Spleen (tissue), 7 donors: ENCODE measurements around the gene AIM2.

ENCODE experiments used
- CTCF ChIP-seq, 11 experiments: fragments of 200-600 bp in 7 of 11; fragments of 450-650 bp in 4 of 11; sonication (generic) in 4 of 11; IDR thresholded peaks in 8 of 11; conservative IDR thresholded peaks in 3 of 11; 1 replicate in 7 of 11; 2 replicates in 4 of 11; pipeline versions ENCODE4 v1.4.0 to v1.8.0; 2016 to 2021; ENCODE audit warnings: antibody characterized with exemption in 11 of 11, inconsistent platforms in 4 of 11, mild to moderate bottlenecking in 1 of 11
- POLR2A ChIP-seq, 3 donors: fragments of 450-650 bp; IDR thresholded peaks; one replicate each; pipeline ENCODE4 v1.5.1; 2017; ENCODE audit warnings: antibody characterized with exemption in 3 of 3, mild to moderate bottlenecking in 1 of 3
- POLR2AphosphoS5 ChIP-seq, 3 donors: sonication (generic); formaldehyde crosslinking; IDR thresholded peaks; one replicate each; pipeline ENCODE4 v1.5.1; 2017; ENCODE audit warnings: antibody characterized with exemption in 3 of 3
- donor health status: DM: no; HTN: no; CAD: no; lungs with moderate emphysema.
- donor health status: DM: no; HTN: no; CAD: no.
- donor health status: DM: no; HTN: no; CAD: no.

- TF ChIP-seq CTCF (IDR thresholded peaks at IDR 0.05 in 8 of 11, conservative IDR thresholded peaks at IDR 0.05 in 3 of 11) (no peak), POLR2AphosphoS5 (IDR thresholded peaks at IDR 0.05) (no peak), POLR2A (IDR thresholded peaks at IDR 0.05) (no peak)
These were observed 15.1 kb upstream of the AIM2 start for GRCh38 chr1:159091607-159092031.
